ENCODE results near the gene MT1M.

Gene MT1M

GRCh38 chr16:56641166-56641565, 8.7 kb downstream of the MT1M start:
- TF ChIP-seq CTCF (IDR thresholded peaks at IDR 0.05; ENCODE audit: insufficient read depth, low read depth, low read length, missing control alignments) = no peak
- no peak for DNase-seq (ENCODE audit: low read depth)
- H3K4me3 ChIP-seq (ENCODE audit: low read depth, low read length) = no peak overlapping the region

- peak; percentile 59 for DNase-seq (ENCODE audit: low read depth)
- peak; percentile 6 for TF ChIP-seq CTCF (IDR thresholded peaks at IDR 0.05; ENCODE audit: insufficient read depth, low read depth, low read length, missing control alignments)
- H3K4me3 ChIP-seq (ENCODE audit: low read depth, low read length) = no peak overlapping the region
Observed at GRCh38 chr16:56643080-56643778, 10.8 kb downstream of the MT1M start.

- H3K4me3 ChIP-seq (ENCODE audit: low read depth, low read length) = no peak overlapping the region
Observed at GRCh38 chr16:56643833-56644232, 11.4 kb downstream of the MT1M start.

GRCh38 chr16:56645311-56645710, 12.9 kb downstream of the MT1M start:
- no peak overlapping the region for H3K4me3 ChIP-seq (ENCODE audit: low read depth, low read length)
- TF ChIP-seq CTCF (IDR thresholded peaks at IDR 0.05; ENCODE audit: insufficient read depth, low read depth, low read length, missing control alignments) = no peak
- no peak for DNase-seq (ENCODE audit: low read depth)

More at GRCh38 chr16:56643833-56644232, 11.4 kb downstream of the MT1M start:
- no peak for TF ChIP-seq CTCF (IDR thresholded peaks at IDR 0.05; ENCODE audit: insufficient read depth, low read depth, low read length, missing control alignments)
- DNase-seq (ENCODE audit: low read depth) = no peak

- no peak overlapping the region for H3K4me3 ChIP-seq (ENCODE audit: low read depth, low read length)
- DNase-seq (ENCODE audit: low read depth) = no peak
- no peak for TF ChIP-seq CTCF (IDR thresholded peaks at IDR 0.05; ENCODE audit: insufficient read depth, low read depth, low read length, missing control alignments)
Observed at GRCh38 chr16:56645838-56646237, 13.4 kb downstream of the MT1M start.

GRCh38 chr16:56647641-56648431, 15.4 kb downstream of the MT1M start:
- TF ChIP-seq CTCF (IDR thresholded peaks at IDR 0.05; ENCODE audit: insufficient read depth, low read depth, low read length, missing control alignments) = no peak
- DNase-seq (ENCODE audit: low read depth) = no peak
- no peak overlapping the region for H3K4me3 ChIP-seq (ENCODE audit: low read depth, low read length)

Measured in GM12865 (cell line).